ENCODE data around the gene ORAI2. TPM values are rescaled to one million over a fixed set of nuclear protein-coding genes. Genes with fewer than 3 reads are reported as not detected.

ORAI2 gene
- total and polyA plus RNA-seq, 2 of the 13 experiments (the other 11 are each of a cell fraction or from before 2014, with no cell fraction given): 3.0 to 6.0 TPM

DNA sequence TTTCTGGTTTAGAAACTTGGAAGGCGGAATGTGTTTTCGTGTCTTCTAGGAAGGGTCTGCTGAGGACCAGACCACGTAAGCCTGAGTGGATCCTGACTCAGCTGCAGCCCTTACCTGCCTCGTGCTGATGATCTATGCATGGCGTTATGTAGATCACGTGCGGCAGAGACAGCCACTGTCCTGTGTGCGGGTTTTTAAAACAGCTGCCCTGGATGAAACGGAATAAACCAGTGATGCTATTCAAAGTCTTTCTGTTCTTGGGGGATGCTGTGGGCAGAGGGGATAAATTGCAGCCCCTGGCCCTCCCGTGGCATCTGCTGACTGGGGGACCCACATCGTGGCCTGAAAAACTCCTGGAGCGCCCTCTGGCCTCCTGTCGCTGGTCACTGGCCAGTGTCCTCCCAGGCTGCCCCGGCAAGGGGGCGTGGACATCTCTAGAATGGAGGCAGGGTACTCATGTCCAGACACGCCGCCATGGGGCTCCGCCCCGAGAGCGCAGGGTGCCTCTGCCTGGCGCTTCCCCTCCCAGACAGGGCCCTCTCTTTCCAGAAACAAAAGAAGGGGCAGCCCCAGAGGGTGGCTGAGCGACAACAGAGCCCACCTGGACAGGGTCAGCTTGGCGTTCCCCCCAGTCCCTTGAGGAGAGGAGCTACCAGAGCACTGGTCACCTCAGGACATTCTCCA, 18.1 kb downstream of the ORAI2 start (continued):
- TF ChIP-seq, protein P1, sequence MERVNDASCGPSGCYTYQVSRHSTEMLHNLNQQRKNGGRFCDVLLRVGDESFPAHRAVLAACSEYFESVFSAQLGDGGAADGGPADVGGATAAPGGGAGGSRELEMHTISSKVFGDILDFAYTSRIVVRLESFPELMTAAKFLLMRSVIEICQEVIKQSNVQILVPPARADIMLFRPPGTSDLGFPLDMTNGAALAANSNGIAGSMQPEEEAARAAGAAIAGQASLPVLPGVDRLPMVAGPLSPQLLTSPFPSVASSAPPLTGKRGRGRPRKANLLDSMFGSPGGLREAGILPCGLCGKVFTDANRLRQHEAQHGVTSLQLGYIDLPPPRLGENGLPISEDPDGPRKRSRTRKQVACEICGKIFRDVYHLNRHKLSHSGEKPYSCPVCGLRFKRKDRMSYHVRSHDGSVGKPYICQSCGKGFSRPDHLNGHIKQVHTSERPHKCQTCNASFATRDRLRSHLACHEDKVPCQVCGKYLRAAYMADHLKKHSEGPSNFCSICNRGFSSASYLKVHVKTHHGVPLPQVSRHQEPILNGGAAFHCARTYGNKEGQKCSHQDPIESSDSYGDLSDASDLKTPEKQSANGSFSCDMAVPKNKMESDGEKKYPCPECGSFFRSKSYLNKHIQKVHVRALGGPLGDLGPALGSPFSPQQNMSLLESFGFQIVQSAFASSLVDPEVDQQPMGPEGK (CRISPR knock-in tag; IDR thresholded peaks at IDR 0.05): peak; percentile 35
- TF ChIP-seq, protein P2, sequence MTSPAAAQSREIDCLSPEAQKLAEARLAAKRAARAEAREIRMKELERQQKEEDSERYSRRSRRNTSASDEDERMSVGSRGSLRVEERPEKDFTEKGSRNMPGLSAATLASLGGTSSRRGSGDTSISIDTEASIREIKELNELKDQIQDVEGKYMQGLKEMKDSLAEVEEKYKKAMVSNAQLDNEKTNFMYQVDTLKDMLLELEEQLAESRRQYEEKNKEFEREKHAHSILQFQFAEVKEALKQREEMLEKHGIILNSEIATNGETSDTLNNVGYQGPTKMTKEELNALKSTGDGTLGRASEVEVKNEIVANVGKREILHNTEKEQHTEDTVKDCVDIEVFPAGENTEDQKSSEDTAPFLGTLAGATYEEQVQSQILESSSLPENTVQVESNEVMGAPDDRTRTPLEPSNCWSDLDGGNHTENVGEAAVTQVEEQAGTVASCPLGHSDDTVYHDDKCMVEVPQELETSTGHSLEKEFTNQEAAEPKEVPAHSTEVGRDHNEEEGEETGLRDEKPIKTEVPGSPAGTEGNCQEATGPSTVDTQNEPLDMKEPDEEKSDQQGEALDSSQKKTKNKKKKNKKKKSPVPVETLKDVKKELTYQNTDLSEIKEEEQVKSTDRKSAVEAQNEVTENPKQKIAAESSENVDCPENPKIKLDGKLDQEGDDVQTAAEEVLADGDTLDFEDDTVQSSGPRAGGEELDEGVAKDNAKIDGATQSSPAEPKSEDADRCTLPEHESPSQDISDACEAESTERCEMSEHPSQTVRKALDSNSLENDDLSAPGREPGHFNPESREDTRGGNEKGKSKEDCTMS (CRISPR knock-in tag; conservative IDR thresholded peaks at IDR 0.05): no peak
- TF ChIP-seq HNRNPH1 (optimal IDR thresholded peaks at IDR 0.05; ENCODE audit: low read depth, low read length): no peak
- TF ChIP-seq HCFC1 (IDR thresholded peaks at IDR 0.05; ENCODE audit: low read depth, low read length): no peak
- TF ChIP-seq ZNF678 (CRISPR knock-in tag; IDR thresholded peaks at IDR 0.05): no peak
- no peak for TF ChIP-seq HOXA7 (CRISPR knock-in tag; IDR thresholded peaks at IDR 0.05)
- no peak for TF ChIP-seq PITX1 (CRISPR knock-in tag; IDR thresholded peaks at IDR 0.05)
- no peak for TF ChIP-seq ZNF17 (CRISPR knock-in tag; IDR thresholded peaks at IDR 0.05)
- TF ChIP-seq, protein P3, sequence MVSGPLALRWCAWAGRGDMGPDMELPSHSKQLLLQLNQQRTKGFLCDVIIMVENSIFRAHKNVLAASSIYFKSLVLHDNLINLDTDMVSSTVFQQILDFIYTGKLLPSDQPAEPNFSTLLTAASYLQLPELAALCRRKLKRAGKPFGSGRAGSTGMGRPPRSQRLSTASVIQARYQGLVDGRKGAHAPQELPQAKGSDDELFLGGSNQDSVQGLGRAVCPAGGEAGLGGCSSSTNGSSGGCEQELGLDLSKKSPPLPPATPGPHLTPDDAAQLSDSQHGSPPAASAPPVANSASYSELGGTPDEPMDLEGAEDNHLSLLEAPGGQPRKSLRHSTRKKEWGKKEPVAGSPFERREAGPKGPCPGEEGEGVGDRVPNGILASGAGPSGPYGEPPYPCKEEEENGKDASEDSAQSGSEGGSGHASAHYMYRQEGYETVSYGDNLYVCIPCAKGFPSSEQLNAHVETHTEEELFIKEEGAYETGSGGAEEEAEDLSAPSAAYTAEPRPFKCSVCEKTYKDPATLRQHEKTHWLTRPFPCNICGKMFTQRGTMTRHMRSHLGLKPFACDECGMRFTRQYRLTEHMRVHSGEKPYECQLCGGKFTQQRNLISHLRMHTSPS (CRISPR knock-in tag; IDR thresholded peaks at IDR 0.05; ENCODE audit: low read depth): no peak
- TF ChIP-seq ZNF333 (CRISPR knock-in tag; IDR thresholded peaks at IDR 0.05; ENCODE audit: borderline replicate concordance): no peak
- no peak for TF ChIP-seq POGZ (CRISPR knock-in tag; IDR thresholded peaks at IDR 0.05)
- no peak for TF ChIP-seq ZNF792 (CRISPR knock-in tag; IDR thresholded peaks at IDR 0.05)
- TF ChIP-seq ZFP36L1 (CRISPR knock-in tag; IDR thresholded peaks at IDR 0.05): no peak
- peak; percentile 89 for TF ChIP-seq YY1 (IDR thresholded peaks at IDR 0.05; ENCODE audit: insufficient read depth, insufficient replicate concordance, low read depth, low read length)
- no peak for TF ChIP-seq THYN1 (CRISPR knock-in tag; IDR thresholded peaks at IDR 0.05; ENCODE audit: borderline replicate concordance, low read depth)
- TF ChIP-seq POLR2AphosphoS2 (IDR thresholded peaks at IDR 0.05; ENCODE audit: low read depth, low read length): no peak
- no peak for TF ChIP-seq ZC3H4 (CRISPR knock-in tag; IDR thresholded peaks at IDR 0.05; ENCODE audit: borderline replicate concordance)
- no peak for TF ChIP-seq DPF2 (CRISPR knock-in tag; IDR thresholded peaks at IDR 0.05; ENCODE audit: borderline replicate concordance, low read depth)
- peak; percentile 34; the same call in 1 of the 2 replicates for TF ChIP-seq MTA1 (CRISPR knock-in tag; IDR thresholded peaks at IDR 0.05; ENCODE audit: borderline replicate concordance)
- no peak for TF ChIP-seq SMC3 (IDR thresholded peaks at IDR 0.05; ENCODE audit: low read length)
- TF ChIP-seq FOXM1 (CRISPR knock-in tag; IDR thresholded peaks at IDR 0.05): no peak
- TF ChIP-seq TBL1XR1 (IDR thresholded peaks at IDR 0.05; ENCODE audit: borderline replicate concordance, low read length, partially characterized antibody): no peak
- TF ChIP-seq AGO2 (optimal IDR thresholded peaks at IDR 0.05; ENCODE audit: low read depth, low read length): no peak
- TF ChIP-seq SP1 (IDR thresholded peaks at IDR 0.05): no peak
- TF ChIP-seq SP1 (CRISPR knock-in tag; IDR thresholded peaks at IDR 0.05): peak; percentile 61; the same call in 1 of the 2 replicates
- TF ChIP-seq ZNF747 (CRISPR knock-in tag; IDR thresholded peaks at IDR 0.05; ENCODE audit: borderline replicate concordance): no peak
- TF ChIP-seq HHEX (CRISPR knock-in tag; IDR thresholded peaks at IDR 0.05): no peak

Data from HepG2 (cell line).